GM19395 (cell line): ENCODE data around the gene JAKMIP1.

Experiments
- ATAC-seq: cut with Tn5 transposase; IDR thresholded peaks from one replicate; pipeline ENCODE4 v1.9.1; 2021; ENCODE audit warnings: mild to moderate bottlenecking, moderate library complexity; ENCODE audit not compliant: unreplicated experiment

The JAKMIP1 gene

GRCh38 chr4:6122496-6122895 lies 77.9 kb downstream of the JAKMIP1 start:
- ATAC-seq, result no peak

GRCh38 chr4:6121941-6122340 lies 78.4 kb downstream of the JAKMIP1 start:
- ATAC-seq, result no peak

GRCh38 chr4:6121276-6121850 lies 79.0 kb downstream of the JAKMIP1 start:
- no peak for ATAC-seq

GRCh38 chr4:6120361-6120760 lies 80.0 kb downstream of the JAKMIP1 start:
- ATAC-seq, result no peak

GRCh38 chr4:6119507-6120020 lies 80.8 kb downstream of the JAKMIP1 start:
- no peak for ATAC-seq

GRCh38 chr4:6118201-6118600 lies 82.1 kb downstream of the JAKMIP1 start:
- no peak for ATAC-seq

GRCh38 chr4:6116696-6117285 lies 83.6 kb downstream of the JAKMIP1 start:
- no peak for ATAC-seq

- no peak for ATAC-seq
Observed at GRCh38 chr4:6115746-6116586, 84.4 kb downstream of the JAKMIP1 start.

GRCh38 chr4:6115342-6115741 lies 85.0 kb downstream of the JAKMIP1 start:
- ATAC-seq, result no peak

GRCh38 chr4:6114601-6115000 lies 85.7 kb downstream of the JAKMIP1 start:
- ATAC-seq, result no peak

- no peak for ATAC-seq
Observed at GRCh38 chr4:6114181-6114580, 86.2 kb downstream of the JAKMIP1 start.

GRCh38 chr4:6113641-6114040 lies 86.7 kb downstream of the JAKMIP1 start:
- ATAC-seq, result no peak

- no peak for ATAC-seq
Observed at GRCh38 chr4:6112606-6113290, 87.6 kb downstream of the JAKMIP1 start.

- ATAC-seq, result no peak
Observed at GRCh38 chr4:6111354-6111960, 88.9 kb downstream of the JAKMIP1 start.

- ATAC-seq, result no peak
Observed at GRCh38 chr4:6110681-6111353, 89.5 kb downstream of the JAKMIP1 start.

- no peak for ATAC-seq
Observed at GRCh38 chr4:6109842-6110560, 90.3 kb downstream of the JAKMIP1 start.

GRCh38 chr4:6107886-6108285 lies 92.5 kb downstream of the JAKMIP1 start:
- no peak for ATAC-seq

- no peak for ATAC-seq
Observed at GRCh38 chr4:6107114-6107791, 93.1 kb downstream of the JAKMIP1 start.

- no peak for ATAC-seq
Observed at GRCh38 chr4:6106156-6106555, 94.2 kb downstream of the JAKMIP1 start.
